Activated CD4-positive, CD25-positive, alpha-beta regulatory T cell treated with anti-CD3 and anti-CD28 coated beads, Interleukin-2, amount 50 U/mL, for 72 hours (primary cell): Measurements from ENCODE around the gene FOXK1.

Experiments used
- DNase-seq: peaks from one replicate; pipeline ENCODE4 v3.0.0; 2021

FOXK1 gene

GRCh38 chr7:4747013-4747412 lies 64.9 kb downstream of the FOXK1 start:
- no peak for DNase-seq

- DNase-seq: no peak
Observed at GRCh38 chr7:4747746-4748145, 65.7 kb downstream of the FOXK1 start.

GRCh38 chr7:4748231-4748681 lies 66.2 kb downstream of the FOXK1 start:
- no peak for DNase-seq

GRCh38 chr7:4749363-4749762 lies 67.3 kb downstream of the FOXK1 start:
- DNase-seq: no peak

GRCh38 chr7:4749798-4750197 lies 67.7 kb downstream of the FOXK1 start:
- DNase-seq: no peak

GRCh38 chr7:4751398-4751947 lies 69.4 kb downstream of the FOXK1 start:
- no peak for DNase-seq

GRCh38 chr7:4753598-4754432 lies 71.7 kb downstream of the FOXK1 start:
- peak; percentile 90 for DNase-seq

GRCh38 chr7:4754433-4755010 lies 72.4 kb downstream of the FOXK1 start:
- DNase-seq: no peak

- DNase-seq: no peak
Observed at GRCh38 chr7:4755045-4755444, 73.0 kb downstream of the FOXK1 start.

- no peak for DNase-seq
Observed at GRCh38 chr7:4758111-4758510, 76.0 kb downstream of the FOXK1 start.

- no peak for DNase-seq
Observed at GRCh38 chr7:4758791-4759190, 76.7 kb downstream of the FOXK1 start.

GRCh38 chr7:4759211-4759610 lies 77.1 kb downstream of the FOXK1 start:
- no peak for DNase-seq

GRCh38 chr7:4760952-4761351 lies 78.9 kb downstream of the FOXK1 start:
- no peak for DNase-seq

- no peak for DNase-seq
Observed at GRCh38 chr7:4762121-4763055, 80.3 kb downstream of the FOXK1 start.

- no peak for DNase-seq
Observed at GRCh38 chr7:4763091-4763793, 81.1 kb downstream of the FOXK1 start.

- no peak for DNase-seq
Observed at GRCh38 chr7:4763794-4764185, 81.7 kb downstream of the FOXK1 start.

- no peak for DNase-seq
Observed at GRCh38 chr7:4764402-4765007, 82.4 kb downstream of the FOXK1 start.

GRCh38 chr7:4765776-4766490 lies 83.8 kb downstream of the FOXK1 start:
- DNase-seq: no peak

GRCh38 chr7:4766666-4767519 lies 84.8 kb downstream of the FOXK1 start:
- no peak for DNase-seq
